Activated CD4-positive, CD25-positive, alpha-beta regulatory T cell (primary cell): ENCODE data around the gene DNAL1.

ENCODE experiments used
- DNase-seq, 4 experiments: peaks; one replicate each; lab custom pipeline; 2025; lab: John Stamatoyannopoulos, UW

Gene DNAL1

GRCh38 chr14:73725116-73726024 is 80.6 kb downstream of the DNAL1 start:
- no peak for DNase-seq

- no peak for DNase-seq
Observed at GRCh38 chr14:73726025-73726961, 81.5 kb downstream of the DNAL1 start.

- no peak for DNase-seq
Observed at GRCh38 chr14:73727166-73727565, 82.4 kb downstream of the DNAL1 start.

DNA sequence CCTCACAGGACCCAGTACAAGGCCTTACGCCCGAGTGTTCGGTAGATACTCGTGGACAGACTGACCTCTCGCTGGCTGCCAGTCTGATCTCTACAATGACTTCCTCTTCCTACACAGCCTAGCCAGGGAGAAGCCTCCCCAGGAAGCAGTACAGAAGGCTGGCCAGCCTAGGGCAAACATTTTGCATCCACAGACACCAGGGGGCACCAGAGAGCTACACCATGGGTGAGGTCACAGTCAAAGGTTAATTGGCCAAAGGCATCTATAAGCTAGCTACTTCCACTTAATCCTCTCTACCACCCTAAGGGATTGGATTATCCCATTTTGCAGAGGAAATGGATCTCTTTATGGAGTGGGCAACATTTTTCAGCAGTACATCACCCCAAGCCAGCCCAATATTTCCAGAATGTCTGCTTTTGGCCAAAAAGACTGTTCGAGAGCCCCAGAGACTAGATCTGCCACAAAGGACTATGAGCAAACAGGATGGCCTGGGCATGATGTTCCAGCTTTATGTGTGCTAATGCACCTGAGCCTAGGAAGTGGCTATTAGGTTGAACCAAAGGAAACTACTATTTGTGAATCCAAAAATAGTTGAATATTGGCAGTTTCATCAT is 84.0 kb downstream of the DNAL1 start:
- peak; percentile 69 to 89 (median 85) for DNase-seq

- DNase-seq = no peak
Observed at GRCh38 chr14:73729556-73730265, 84.9 kb downstream of the DNAL1 start.

GRCh38 chr14:73731111-73731510 is 86.3 kb downstream of the DNAL1 start:
- no peak for DNase-seq

DNA sequence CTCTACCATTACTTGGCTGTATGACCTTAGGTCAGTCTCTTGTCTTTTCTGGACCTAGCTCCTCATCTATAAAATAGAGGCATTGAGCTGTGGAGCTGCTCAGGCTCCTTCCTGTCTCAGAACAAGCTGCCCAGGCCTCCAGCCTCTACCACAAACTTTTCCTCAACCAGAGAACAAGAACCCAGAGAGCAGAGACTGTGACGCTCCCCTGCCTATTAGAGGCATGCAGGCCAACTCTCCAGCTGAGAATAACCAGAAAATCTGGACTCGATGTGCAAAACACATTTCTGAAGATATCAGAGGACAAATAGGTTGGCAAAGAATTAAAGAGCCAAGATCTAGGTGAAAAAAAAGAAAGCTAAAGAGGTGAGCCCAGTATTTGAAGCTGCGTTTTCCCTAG is 87.2 kb downstream of the DNAL1 start:
- DNase-seq = no peak

DNA sequence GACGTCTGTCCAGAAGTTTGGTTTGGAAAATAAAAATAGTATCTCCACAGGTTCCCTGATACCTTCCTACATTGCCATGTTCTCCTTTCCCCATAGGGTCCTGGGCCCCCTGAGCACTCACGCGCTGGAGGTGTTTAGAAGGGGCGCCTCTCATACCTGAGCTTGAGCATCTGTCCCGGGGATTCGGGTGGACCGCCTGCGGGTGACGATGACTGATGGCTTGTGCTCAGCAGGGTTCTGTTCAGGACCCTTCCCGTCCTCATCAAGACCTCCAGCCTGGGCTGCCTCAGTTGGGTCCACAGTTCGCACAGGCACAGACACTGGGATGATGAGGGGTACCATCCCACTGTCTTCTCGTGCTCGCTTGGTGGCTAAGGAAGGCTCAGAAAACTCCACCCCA is 92.1 kb downstream of the DNAL1 start:
- DNase-seq = no peak

GRCh38 chr14:73738518-73739173 is 93.9 kb downstream of the DNAL1 start:
- DNase-seq = no peak

- DNase-seq = no peak
Observed at GRCh38 chr14:73739174-73739898, 94.5 kb downstream of the DNAL1 start.

GRCh38 chr14:73739899-73740617 is 95.3 kb downstream of the DNAL1 start:
- no peak for DNase-seq

DNA sequence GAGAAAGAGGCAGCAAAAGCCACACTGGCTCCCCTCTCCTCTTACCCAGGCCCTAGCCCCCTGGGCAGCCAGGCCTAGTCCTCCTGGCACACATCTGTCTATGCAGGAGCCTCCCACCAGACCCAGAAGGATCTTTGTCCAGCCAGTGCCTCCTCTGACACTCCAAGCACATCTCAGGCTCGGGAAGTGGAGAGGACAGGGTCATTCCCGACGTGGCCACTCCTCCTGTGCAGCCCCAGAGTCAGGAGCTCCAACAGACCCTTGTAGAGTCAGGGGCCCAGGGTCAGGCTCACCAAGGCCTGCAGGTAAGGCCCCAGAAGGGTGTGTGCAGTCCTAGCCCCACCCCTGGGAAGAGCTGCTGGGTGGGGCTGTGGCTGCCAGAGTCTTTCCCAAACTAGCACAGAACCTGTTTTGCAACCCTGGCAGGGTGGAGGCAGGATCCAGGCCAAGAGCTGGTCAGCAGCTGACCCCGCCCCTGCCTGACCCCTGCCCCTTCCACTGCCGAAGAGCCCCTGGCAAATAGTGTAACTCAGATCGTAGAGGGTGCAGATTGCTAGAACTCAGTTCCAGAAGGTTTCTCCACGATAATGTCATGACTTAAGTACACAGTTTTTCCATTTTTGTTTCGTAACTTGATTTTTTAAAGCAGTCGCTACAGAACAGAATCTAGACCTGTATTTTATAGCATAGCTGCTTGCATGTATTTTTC is 96.0 kb downstream of the DNAL1 start:
- DNase-seq = no peak

- peak in 1 of 4 experiments; percentile 43 for DNase-seq
Observed at GRCh38 chr14:73741386-73741875, 96.6 kb downstream of the DNAL1 start.

DNA sequence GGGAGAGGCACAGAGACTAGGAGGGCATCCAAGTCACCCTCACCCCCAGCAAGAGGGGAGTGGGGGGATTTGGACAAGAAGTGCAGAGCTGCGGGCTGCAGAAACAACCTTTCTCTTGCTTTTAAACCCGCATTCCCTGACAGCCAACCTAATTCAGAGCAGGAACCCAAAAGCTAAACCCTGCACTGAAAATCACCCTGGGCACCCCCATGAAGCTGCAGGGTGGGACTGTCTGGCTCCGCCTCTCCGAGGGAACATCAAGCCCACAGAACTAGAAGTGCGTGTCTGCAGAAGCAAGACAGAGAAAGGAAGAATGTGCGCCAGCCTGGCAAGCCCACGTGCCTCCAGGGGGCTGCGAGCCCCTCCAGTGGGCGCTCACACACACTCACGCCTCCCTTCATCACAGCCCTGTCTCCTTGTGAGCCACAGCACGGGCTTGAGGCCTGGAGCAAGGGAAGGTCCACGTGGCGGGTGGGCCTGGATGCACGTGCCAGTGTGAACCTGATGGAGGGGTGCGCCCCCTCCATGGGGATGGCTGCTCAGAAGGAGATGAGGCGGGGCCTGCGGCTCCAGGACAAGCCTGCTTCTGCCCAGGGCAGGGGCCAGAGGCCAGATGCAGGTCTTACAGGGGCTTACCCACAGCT is 97.2 kb downstream of the DNAL1 start:
- no peak for DNase-seq

GRCh38 chr14:73742520-73743238 is 97.9 kb downstream of the DNAL1 start:
- no peak for DNase-seq

DNA sequence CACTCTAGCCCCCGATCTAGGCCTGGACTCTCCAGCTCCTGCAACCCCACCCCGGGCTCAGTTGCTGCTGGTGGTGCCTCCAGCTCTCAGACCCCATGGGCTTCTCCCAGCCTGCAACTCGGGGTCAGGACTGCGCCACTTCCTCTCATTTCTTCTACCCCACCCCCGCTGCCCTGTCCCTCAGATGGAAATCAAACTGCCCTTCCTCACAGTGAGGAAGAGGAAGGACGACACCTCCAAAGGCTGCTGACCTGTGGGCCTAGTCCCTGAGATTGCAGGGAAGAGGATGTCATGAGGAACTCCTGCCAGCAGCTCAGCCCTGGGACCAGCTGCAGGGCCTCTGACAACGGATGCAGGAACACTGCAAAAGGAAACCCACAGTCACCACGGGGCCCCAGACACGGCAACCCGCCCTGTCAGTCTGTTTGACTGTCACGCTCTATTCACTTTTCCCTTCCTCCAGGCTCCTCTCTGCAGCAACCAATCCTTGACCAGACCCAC is 98.7 kb downstream of the DNAL1 start:
- peak in 2 of 4 experiments; percentile 33 to 45 for DNase-seq

- DNase-seq = no peak
Observed at GRCh38 chr14:73744175-73744867, 99.5 kb downstream of the DNAL1 start.
